GM19099 (cell line): ENCODE results near the gene FKBP5.

ENCODE experiments used
- POLR2A ChIP-seq: IDR thresholded peaks from 3 replicates; pipeline ENCODE4 v1.6.1; 2011; ENCODE audit warnings: low read depth; ENCODE audit not compliant: insufficient read length; ENCODE audit errors: extremely low read depth

The FKBP5 gene

DNA sequence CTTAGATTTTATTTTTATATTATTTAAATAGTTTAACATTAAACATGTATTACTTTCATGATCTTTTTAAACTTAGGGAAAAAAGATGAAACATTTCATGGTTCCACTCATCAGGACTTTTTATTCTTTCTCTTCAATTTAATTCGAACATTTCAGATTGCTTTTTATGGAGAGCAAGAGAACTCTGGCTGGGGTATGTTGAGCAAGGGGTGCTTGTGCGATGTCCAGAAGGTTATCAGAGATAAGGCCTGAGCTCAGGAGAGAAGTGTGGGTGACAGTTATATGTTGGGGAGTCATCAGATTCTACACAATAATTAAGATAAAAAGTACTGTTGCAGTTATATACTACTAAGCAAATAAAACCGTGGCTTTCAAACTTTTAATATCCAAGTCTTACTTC, 37.5 kb downstream of the FKBP5 start:
- no peak for TF ChIP-seq POLR2A

DNA sequence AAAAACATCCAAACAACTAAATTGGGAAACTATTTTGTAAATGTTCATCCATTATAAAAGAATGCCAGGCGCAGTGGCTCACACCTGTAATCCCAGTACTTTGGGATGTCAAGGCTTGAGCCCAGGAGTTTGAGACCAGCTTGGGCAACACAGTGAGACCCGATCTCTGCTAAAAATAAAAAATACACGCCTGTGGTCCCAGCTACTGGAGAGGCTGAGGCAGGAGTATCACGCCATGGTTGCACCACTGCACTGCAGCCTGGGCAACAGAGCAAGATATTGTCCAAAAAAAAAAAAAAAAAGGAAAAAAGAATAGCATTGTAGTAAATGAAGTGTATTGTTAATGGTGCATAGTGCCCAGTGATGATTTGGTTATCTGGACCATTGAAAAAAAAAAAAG, 38.7 kb downstream of the FKBP5 start:
- no peak for TF ChIP-seq POLR2A

DNA sequence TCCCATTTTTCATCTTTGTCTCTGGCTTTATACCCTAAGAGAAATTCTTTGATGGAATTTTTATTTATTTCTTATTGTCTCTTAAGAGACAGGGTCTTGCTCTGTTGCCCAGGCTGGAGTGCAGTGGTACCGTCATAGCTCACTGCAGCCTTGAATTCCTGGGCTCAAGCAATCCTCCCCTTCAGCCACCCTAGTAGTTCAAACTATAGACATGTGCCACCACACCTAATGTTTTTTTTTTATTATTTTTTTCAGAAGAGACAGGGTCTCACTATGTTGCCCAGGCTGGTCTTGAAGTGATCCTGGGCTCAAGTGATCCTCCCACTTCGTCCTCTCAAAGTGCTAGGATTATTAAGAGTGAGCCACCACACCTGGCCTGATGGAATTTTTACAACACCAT, 40.5 kb downstream of the FKBP5 start:
- TF ChIP-seq POLR2A: no peak

- no peak for TF ChIP-seq POLR2A
Observed at GRCh38 chr6:35647400-35647799, 41.3 kb downstream of the FKBP5 start.

- TF ChIP-seq POLR2A: no peak
Observed at GRCh38 chr6:35643162-35643535, 45.6 kb downstream of the FKBP5 start.

GRCh38 chr6:35642471-35643161, 46.1 kb downstream of the FKBP5 start:
- no peak for TF ChIP-seq POLR2A

- TF ChIP-seq POLR2A: no peak
Observed at GRCh38 chr6:35640017-35640664, 48.6 kb downstream of the FKBP5 start.

GRCh38 chr6:35638679-35639078, 50.0 kb downstream of the FKBP5 start:
- TF ChIP-seq POLR2A: no peak

DNA sequence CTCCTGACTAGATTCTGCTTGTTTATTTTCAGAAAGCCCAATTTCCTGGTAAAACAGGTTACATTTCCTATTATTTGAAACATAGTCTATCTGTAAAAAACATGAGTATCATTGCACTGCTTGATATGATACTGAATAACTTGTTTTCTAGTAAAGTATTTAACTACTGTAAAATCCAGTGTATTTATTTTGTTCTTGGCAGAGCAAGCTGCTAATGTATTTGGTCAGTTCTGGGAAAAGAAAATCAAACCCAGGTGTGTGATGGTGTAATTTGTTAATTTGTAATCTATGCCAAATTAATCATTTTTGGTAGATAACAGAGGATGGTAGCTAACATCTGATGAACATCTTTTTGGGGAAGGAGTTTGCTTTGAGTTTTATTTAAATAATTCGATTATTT, 50.8 kb downstream of the FKBP5 start:
- no peak for TF ChIP-seq POLR2A

DNA sequence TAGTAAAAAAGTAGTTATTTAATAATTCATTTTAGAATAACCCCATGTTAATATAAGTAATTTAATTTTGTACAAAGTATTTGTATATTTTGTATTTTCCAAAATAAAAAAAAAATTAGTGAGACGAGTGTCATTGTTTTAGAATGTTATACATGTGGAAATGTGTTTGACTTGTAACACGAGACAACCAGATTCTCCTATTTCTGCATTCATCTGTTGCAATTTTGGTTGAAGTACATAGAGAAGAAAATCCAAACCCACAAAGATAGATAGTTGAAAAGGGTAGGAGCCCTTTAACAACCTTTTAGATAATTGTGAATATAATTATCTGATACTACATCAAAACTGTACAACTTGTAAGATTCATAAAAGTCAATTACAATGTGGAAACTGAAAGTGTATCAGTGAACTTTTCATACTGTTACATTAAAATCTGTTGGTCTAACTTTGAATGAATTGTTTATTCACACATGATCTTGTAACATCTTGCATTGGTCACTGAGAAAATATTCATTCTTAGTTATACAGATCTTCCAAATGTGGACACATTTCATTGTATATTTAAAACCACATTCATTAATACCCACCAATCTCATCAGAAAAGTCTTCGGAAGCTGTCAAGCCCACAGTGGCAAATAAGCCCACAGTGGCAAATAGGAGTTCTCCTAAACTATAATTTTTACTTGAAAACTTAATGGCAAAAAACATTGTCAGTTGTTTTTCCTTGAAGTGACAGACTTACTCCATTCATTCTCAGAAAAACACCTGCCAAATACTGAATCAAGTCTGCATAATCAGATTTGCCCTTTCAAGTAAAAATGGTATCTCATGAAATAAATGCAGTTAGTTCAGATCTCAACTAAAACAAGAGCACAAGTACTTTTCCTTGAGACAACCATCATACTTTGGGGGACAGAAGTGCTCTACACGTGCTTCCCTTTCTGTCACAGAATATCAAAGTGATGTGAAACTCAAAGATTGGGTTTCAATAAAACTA, 52.8 kb downstream of the FKBP5 start:
- TF ChIP-seq POLR2A: no peak

DNA sequence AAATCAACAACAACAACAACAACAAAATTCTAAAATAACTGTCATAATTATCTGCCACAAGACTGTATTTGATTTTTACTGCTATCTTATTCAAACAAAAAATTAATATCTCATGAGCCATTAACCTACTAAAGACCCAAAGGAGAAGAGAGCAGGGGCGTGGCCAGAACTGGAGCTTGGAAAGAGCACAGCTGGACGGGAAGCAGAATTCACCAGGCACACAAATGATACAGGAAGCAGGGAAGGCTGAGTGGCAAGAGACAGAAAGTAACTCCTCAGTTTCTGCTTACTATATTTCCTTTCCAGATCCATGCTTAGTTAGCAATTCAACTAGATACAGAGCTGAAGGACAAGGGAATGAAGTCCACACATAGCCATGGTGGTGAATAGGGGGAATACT, 54.4 kb downstream of the FKBP5 start:
- TF ChIP-seq POLR2A: no peak

- TF ChIP-seq POLR2A: no peak
Observed at GRCh38 chr6:35633579-35634089, 55.1 kb downstream of the FKBP5 start.

- TF ChIP-seq POLR2A: no peak
Observed at GRCh38 chr6:35629876-35630378, 58.8 kb downstream of the FKBP5 start.

DNA sequence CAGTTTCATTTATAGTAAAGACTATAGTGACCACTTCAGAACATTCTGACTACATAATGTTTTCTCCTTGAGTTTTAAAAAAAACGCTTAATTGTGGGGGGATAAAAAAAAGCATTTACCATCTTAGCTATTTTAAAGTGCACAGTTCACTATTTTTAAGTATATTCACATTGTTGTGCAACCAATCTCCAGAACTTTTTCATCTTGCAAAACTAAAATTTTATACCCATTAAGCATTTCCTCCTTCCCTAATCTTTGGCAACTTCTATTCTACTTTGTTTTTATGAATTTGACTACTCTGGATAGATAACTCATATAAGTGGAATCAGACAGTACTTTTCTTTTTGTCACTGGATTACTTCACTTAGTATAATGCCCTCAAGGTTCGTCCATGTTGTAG, 62.3 kb downstream of the FKBP5 start:
- no peak for TF ChIP-seq POLR2A
